Measurements from ENCODE around the gene NRL.

GRCh38 chr14:24092110-24092504, 22.6 kb downstream of the NRL start:
- TF ChIP-seq EP300 (IDR thresholded peaks at IDR 0.05) (no peak), CTCF (IDR thresholded peaks at IDR 0.05) (no peak)
